K562 (cell line): Measurements from ENCODE around the gene LSM4. TPM values are rescaled to one million over a fixed set of nuclear protein-coding genes. Genes with fewer than 3 reads are reported as not detected.
A peak's percentile ranks its signal among the peaks of the same experiment; 100 is the strongest.

ENCODE experiments used
- ATF4 ChIP-seq: fragments of 450-650 bp; formaldehyde crosslinking; IDR thresholded peaks from 2 replicates; pipeline ENCODE4 v1.4.0; 2022; ENCODE audit warnings: mild to moderate bottlenecking, moderate library complexity
- CTBP1 ChIP-seq: fragments of 450-650 bp; IDR thresholded peaks from 2 replicates; pipeline ENCODE4 v1.6.1; 2016; ENCODE audit warnings: borderline replicate concordance
- DPF2 ChIP-seq: fragments of 450-650 bp; IDR thresholded peaks from 2 replicates; pipeline ENCODE4 v1.6.1; 2016
- EWSR1 ChIP-seq: fragments of 450-650 bp; IDR thresholded peaks from 2 replicates; pipeline ENCODE4 v1.6.1; 2018; ENCODE audit warnings: borderline replicate concordance, mild to moderate bottlenecking, low read depth, moderate library complexity; ENCODE audit not compliant: partially characterized antibody
- GATA2 ChIP-seq: sonication (generic); formaldehyde crosslinking; IDR thresholded peaks from 2 replicates; pipeline ENCODE4 v1.4.0; 2020; ENCODE audit warnings: mild to moderate bottlenecking, missing genetic modification reagents
- HBP1 ChIP-seq: fragments of 450-650 bp; formaldehyde crosslinking; IDR thresholded peaks from 2 replicates; pipeline ENCODE4 v1.4.0; 2022; ENCODE audit warnings: missing genetic modification characterization
- KDM5B ChIP-seq: fragments of 200-600 bp; sonication (generic); IDR thresholded peaks from 2 replicates; pipeline ENCODE4 v1.6.1; 2012; ENCODE audit warnings: low read depth, mild to moderate bottlenecking, moderate library complexity, low read length, control low read depth, inconsistent platforms; ENCODE audit not compliant: insufficient replicate concordance
- KLF1 ChIP-seq: fragments of 450-650 bp; IDR thresholded peaks from 2 replicates; pipeline ENCODE4 v1.6.1; 2016; ENCODE audit warnings: missing genetic modification characterization, missing compliant biosample characterization
- MTA3 ChIP-seq: fragments of 450-650 bp; formaldehyde crosslinking; IDR thresholded peaks from 2 replicates; pipeline ENCODE4 v1.6.1; 2017; ENCODE audit warnings: mild to moderate bottlenecking, borderline replicate concordance
- MXD1 ChIP-seq: fragments of 250-450 bp; sonication (Bioruptor Pico); IDR thresholded peaks from 2 replicates; pipeline ENCODE4 v1.8.0; 2021; ENCODE audit warnings: borderline replicate concordance, mild to moderate bottlenecking, moderate library complexity; ENCODE audit not compliant: poor library complexity, severe bottlenecking
- PYGO2 ChIP-seq: fragments of 450-650 bp; IDR thresholded peaks from 2 replicates; pipeline ENCODE4 v1.6.1; 2016; ENCODE audit warnings: mild to moderate bottlenecking, missing genetic modification characterization, moderate library complexity, missing compliant biosample characterization
- RBFOX2 ChIP-seq: fragments of 200-400 bp; formaldehyde crosslinking; IDR thresholded peaks from 2 replicates; pipeline ENCODE4 v1.6.1; 2017; ENCODE audit warnings: low read depth, mild to moderate bottlenecking, low read length, moderate library complexity
- SAFB ChIP-seq: fragments of 200-400 bp; formaldehyde crosslinking; IDR thresholded peaks from 2 replicates; pipeline ENCODE4 v1.6.1; 2017; ENCODE audit warnings: low read depth, low read length, borderline replicate concordance
- SMARCA4 ChIP-seq: fragments of 450-650 bp; IDR thresholded peaks from 2 replicates; pipeline ENCODE4 v1.6.1; 2016
- TAF9B ChIP-seq: fragments of 450-650 bp; IDR thresholded peaks from 2 replicates; pipeline ENCODE4 v1.6.1; 2018; ENCODE audit warnings: mild to moderate bottlenecking; ENCODE audit not compliant: partially characterized antibody
- THAP12 ChIP-seq: fragments of 250-450 bp; sonication (Bioruptor Pico); IDR thresholded peaks from 2 replicates; pipeline ENCODE4 v1.9.0; 2021; ENCODE audit warnings: mild to moderate bottlenecking, inconsistent platforms
- ZNF277 ChIP-seq: fragments of 250-450 bp; sonication (Bioruptor Pico); IDR thresholded peaks from 2 replicates; pipeline ENCODE4 v1.8.0; 2022; ENCODE audit warnings: inconsistent platforms, mild to moderate bottlenecking, moderate library complexity, borderline replicate concordance
- ZNF316 ChIP-seq: fragments of 450-650 bp; IDR thresholded peaks from 2 replicates; pipeline ENCODE4 v1.6.1; 2016
- ZNF41 ChIP-seq: fragments of 250-450 bp; sonication (Bioruptor Pico); conservative IDR thresholded peaks from 2 replicates; pipeline ENCODE4 v1.4.0; 2020; ENCODE audit warnings: mild to moderate bottlenecking
- ZNF778 ChIP-seq: fragments of 450-650 bp; formaldehyde crosslinking; IDR thresholded peaks from 2 replicates; pipeline ENCODE4 v1.4.0; 2020; ENCODE audit warnings: mild to moderate bottlenecking, moderate library complexity
- polyA plus RNA-seq, 8 experiments: library from polyadenylated mRNA; depleted of rRNA in 4 of 8; stranded (reverse) in 5 of 8; unstranded in 3 of 8; fragments of >200 nt; fragmentation: Nextera tagmentation in 2 of 8; fragmentation: Illumina TruSeq in 1 of 8; extraction: Ambion mirVana in 2 of 8; extraction: Trizol in 1 of 8; gene quantifications; 2 replicates each; pipeline versions ENCODE4 v1.2.1 to v1.2.3, GENCODE V29; 2011 to 2014; ENCODE audit warnings: inconsistent platforms in 1 of 8, missing spikeins in 1 of 8
- total RNA-seq, 7 experiments: library from RNA; depleted of rRNA in 6 of 7; stranded (reverse); fragments of >200 nt in 6 of 7; fragmentation: Illumina TruSeq in 2 of 7; extraction: Trizol in 2 of 7; gene quantifications; 2 replicates each; pipeline versions ENCODE4 v1.2.1 to v1.2.3, GENCODE V29; 2011 to 2021; ENCODE audit warnings: low replicate concordance in 1 of 7

LSM4 gene
- total and polyA plus RNA-seq, 9 of the 15 experiments (the other 6 are each of a cell fraction or from before 2014, with no cell fraction given) = 11.9 to 763 (median 202) TPM

- TF ChIP-seq CTBP1 (peak; percentile 67; the same call in 1 of the 2 replicates), KDM5B (peak; percentile 34), HBP1 (CRISPR knock-in tag) (no peak), ZNF778 (CRISPR knock-in tag) (no peak), SMARCA4 (no peak), ZNF41 (CRISPR knock-in tag) (no peak), TAF9B (peak; percentile 65), SAFB (0 out of 2 replicates have a peak, but pooled peaks have one; percentile 57), RBFOX2 (peak; percentile 91), DPF2 (no peak; the same call in 1 of the 2 replicates), GATA2 (CRISPR knock-in tag) (no peak), MTA3 (peak; percentile 82; the same call in 1 of the 2 replicates), ZNF316 (no peak), ATF4 (CRISPR knock-in tag) (peak; percentile 29; the same call in 1 of the 2 replicates), PYGO2 (tag) (no peak), EWSR1 (no peak), MXD1 (CRISPR knock-in tag) (no peak), THAP12 (peak; percentile 6; the same call in 1 of the 2 replicates), KLF1 (peak; percentile 84), ZNF277 (CRISPR knock-in tag) (no peak)
These were observed 31.1 kb downstream of the LSM4 start (continued) for GRCh38 chr19:18291590-18292461.
